Measurements from ENCODE around the gene RNU6-9.

Gene RNU6-9

GRCh38 chr19:896434-896833 is 3.1 kb downstream of the RNU6-9 start:
- DNase-seq (ENCODE audit: extremely low read depth in 1 of 2, low read depth in 1 of 2), result no peak

- DNase-seq (ENCODE audit: extremely low read depth in 1 of 2, low read depth in 1 of 2), result no peak
Measured at GRCh38 chr19:896999-897398, 3.7 kb downstream of the RNU6-9 start.

- DNase-seq (ENCODE audit: extremely low read depth in 1 of 2, low read depth in 1 of 2), result no peak
Measured at GRCh38 chr19:897442-898039, 4.3 kb downstream of the RNU6-9 start.

- no peak for DNase-seq (ENCODE audit: extremely low read depth in 1 of 2, low read depth in 1 of 2)
Measured at GRCh38 chr19:898663-899062, 5.4 kb downstream of the RNU6-9 start.

- no peak for DNase-seq (ENCODE audit: extremely low read depth in 1 of 2, low read depth in 1 of 2)
Measured at GRCh38 chr19:899336-900042, 6.2 kb downstream of the RNU6-9 start.

- no peak for DNase-seq (ENCODE audit: extremely low read depth in 1 of 2, low read depth in 1 of 2)
Measured at GRCh38 chr19:900043-900301, 6.7 kb downstream of the RNU6-9 start.

- no peak for DNase-seq (ENCODE audit: extremely low read depth in 1 of 2, low read depth in 1 of 2)
Measured at GRCh38 chr19:900302-901111, 7.2 kb downstream of the RNU6-9 start.

- DNase-seq (ENCODE audit: extremely low read depth in 1 of 2, low read depth in 1 of 2), result no peak
Measured at GRCh38 chr19:901216-902092, 8.2 kb downstream of the RNU6-9 start.

- DNase-seq (ENCODE audit: extremely low read depth in 1 of 2, low read depth in 1 of 2), result no peak
Measured at GRCh38 chr19:902093-902370, 8.7 kb downstream of the RNU6-9 start.

GRCh38 chr19:902446-903226 is 9.4 kb downstream of the RNU6-9 start:
- no peak for DNase-seq (ENCODE audit: extremely low read depth in 1 of 2, low read depth in 1 of 2)

- no peak for DNase-seq (ENCODE audit: extremely low read depth in 1 of 2, low read depth in 1 of 2)
Measured at GRCh38 chr19:903266-903797, 10.0 kb downstream of the RNU6-9 start.

- no peak for DNase-seq (ENCODE audit: extremely low read depth in 1 of 2, low read depth in 1 of 2)
Measured at GRCh38 chr19:904545-904944, 11.3 kb downstream of the RNU6-9 start.

- no peak for DNase-seq (ENCODE audit: extremely low read depth in 1 of 2, low read depth in 1 of 2)
Measured at GRCh38 chr19:906480-906879, 13.2 kb downstream of the RNU6-9 start.

GRCh38 chr19:907183-907853 is 14.0 kb downstream of the RNU6-9 start:
- no peak for DNase-seq (ENCODE audit: extremely low read depth in 1 of 2, low read depth in 1 of 2)

- DNase-seq (ENCODE audit: extremely low read depth in 1 of 2, low read depth in 1 of 2), result no peak
Measured at GRCh38 chr19:911197-912033, 18.1 kb downstream of the RNU6-9 start.

- no peak for DNase-seq (ENCODE audit: extremely low read depth in 1 of 2, low read depth in 1 of 2)
Measured at GRCh38 chr19:912181-913079, 19.1 kb downstream of the RNU6-9 start.

- DNase-seq (ENCODE audit: extremely low read depth in 1 of 2, low read depth in 1 of 2), result peak in 1 of 2 donors; percentile 60
Measured at GRCh38 chr19:913080-913748, 19.9 kb downstream of the RNU6-9 start, which contains the start of gene R3HDM4. R3HDM4 (minus strand) TSS chr19:913219; CDS start chr19:913157, 62 bp downstream.

Data from stimulated activated CD8-positive, alpha-beta memory T cell treated with anti-CD3 and anti-CD28 coated beads, Interleukin-7, amount 100 ng/mL, for 48 hours (primary cell).